GM21515 (cell line): ENCODE measurements around the gene CARMIL1.

ENCODE experiments used
- ATAC-seq: cut with Tn5 transposase; IDR thresholded peaks from one replicate; pipeline ENCODE4 v1.9.1; 2021; ENCODE audit not compliant: unreplicated experiment

CARMIL1 gene

DNA sequence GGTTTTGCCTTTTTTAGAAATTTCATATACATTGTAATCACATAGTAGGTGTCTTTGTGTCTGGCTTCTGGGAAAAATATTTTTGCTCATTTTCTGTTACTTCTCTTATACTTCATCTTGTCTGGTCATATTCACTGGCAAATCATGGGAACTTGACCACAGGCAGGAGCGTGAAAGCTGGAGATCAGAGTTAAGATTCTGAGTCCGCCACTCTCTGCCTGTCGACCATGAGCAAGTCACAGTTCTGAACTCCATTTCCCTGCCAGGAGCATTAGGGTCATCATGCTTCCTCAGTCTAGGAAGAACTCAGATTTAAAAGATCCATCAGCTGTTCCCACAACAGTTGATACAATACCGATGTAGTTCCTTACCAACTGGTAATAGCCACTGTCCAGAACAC lies 360.5 kb downstream of the CARMIL1 start:
- ATAC-seq, result no peak

DNA sequence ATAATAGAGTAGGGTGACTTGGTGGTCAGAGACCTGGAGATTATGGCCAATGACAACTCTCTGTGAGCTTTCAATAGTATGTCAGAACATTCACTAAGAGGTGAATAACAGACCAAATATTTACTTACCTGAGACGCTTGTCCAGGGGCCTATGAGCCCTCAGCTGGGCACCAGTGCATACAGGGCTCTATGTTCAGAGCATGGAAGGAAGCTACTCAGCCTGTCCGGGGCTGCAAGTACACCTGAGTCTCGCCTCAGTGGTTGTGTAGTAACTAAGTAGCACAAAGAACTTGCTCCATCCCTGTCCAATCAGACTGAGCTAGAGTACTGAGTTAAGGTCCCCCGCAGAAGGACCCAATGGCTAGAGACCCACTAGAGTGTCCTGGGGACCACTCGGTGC lies 361.3 kb downstream of the CARMIL1 start:
- ATAC-seq, result no peak

DNA sequence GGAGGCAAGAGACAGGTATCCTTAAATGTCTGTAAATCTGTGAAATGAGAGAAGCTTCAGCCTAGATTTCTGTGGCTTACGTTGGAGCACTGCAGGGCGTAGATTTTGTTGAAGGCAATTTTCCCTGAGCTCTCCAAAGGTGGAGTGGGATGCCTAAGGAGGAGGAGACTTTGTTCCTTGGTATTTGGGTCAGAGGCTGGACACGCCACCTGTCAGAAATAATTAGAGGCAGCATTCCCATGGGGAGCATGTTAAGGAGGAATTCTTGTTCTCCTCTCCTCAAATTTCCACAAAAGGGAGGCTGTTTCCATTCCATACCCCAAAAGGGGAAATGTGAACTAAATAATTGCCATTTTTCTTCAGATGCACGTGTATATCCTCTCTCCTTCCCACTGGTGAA lies 361.7 kb downstream of the CARMIL1 start:
- ATAC-seq, result no peak

DNA sequence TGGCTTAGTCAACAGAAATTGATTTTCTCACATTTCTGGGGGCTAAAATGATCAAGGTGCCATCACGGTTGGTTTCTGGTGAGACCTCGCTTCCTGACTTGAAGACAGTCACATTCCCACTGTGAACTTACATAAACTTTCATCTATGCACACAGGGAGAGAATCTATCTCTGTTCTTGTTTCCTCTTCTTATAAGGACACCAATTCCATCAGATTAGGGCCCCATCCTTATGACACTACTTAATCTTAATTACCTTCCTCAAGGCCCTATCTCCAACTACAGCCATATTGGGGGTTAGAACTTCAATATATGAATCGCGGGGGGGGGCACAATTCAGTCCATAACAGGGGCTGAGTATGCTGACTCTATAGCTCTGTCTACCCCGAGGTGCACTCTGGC lies 362.2 kb downstream of the CARMIL1 start:
- ATAC-seq, result no peak

DNA sequence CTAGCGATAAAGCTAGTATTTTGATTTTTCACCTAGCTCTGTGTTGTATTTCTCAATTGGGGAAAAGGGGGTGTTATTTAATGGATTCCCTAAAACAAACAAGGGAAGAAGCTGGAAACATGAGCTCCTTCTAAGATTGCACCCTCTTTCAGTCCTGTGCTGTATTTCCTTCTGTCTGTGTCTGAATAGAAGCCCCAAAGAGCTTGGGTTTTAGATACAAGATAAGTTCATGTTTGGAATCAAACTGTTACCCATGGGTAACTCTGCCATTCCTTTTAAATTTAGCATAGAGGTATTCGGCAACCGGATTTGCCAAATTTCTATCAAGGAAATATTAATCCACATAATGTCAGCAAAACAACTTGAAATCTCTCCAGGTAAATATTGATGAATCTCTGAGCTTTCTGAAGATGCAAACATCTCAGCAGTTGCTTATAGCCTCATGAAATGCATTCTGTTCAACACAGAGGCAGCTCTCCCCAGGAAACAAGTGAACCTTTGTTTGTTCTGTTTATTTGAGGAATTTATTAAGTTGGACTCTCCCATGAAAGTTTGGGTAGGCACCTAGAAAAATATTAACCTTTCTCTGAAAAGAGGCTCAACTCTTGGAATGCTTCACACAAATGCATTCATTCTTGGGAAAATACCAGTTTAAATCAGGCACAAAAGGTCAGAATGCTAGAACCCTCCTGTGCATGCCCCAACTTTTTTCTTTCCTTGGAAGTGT lies 362.9 kb downstream of the CARMIL1 start:
- ATAC-seq, result no peak

DNA sequence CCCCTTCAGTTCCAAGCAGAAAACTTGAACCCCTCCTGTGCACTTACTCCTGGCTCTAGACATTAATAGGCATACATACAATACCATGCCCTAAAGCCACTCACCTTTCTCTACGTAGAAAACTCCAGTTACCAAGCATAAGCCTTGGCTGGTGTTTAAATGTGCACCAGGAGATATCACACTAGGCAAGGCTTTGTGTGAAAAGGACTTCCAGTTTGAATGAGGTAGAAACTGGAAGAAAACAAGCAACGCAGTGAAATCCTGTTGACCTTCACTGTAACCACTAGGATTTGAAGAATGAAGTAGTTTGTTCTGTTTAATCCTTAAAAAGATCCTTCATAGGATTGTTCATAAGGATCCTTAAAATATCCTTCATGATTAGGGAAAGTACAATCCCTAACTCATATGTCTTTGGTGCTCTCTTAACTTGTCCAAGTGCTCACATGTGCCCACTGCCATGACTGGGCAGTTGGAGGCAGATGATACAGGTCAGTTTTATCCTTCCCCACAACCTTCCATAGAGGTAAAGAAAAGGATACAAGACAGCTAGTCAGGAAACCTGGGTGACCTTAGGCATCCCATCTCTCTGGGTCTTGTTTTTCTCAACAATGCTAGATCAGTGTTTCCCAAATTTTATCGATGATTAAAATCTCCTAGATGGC lies 363.6 kb downstream of the CARMIL1 start:
- ATAC-seq, result no peak

DNA sequence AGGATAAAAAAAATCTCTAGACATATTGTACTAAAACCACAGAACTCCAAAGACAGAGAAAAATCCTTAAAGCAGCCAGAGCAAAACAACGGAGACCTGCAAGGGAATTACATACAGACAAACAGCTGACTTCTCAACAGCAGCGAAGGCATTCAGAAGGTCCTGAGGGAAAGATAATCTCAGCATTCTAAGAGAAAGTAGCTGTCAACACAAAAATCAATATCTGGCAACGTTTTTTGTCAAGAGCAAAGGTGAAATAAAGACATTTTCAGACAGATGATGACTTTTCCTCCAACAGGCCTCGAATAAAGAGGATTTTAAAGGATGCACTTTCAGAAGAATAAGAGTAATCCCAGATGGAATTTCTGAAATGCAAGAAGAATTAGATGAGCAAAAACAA lies 366.7 kb downstream of the CARMIL1 start:
- no peak for ATAC-seq

DNA sequence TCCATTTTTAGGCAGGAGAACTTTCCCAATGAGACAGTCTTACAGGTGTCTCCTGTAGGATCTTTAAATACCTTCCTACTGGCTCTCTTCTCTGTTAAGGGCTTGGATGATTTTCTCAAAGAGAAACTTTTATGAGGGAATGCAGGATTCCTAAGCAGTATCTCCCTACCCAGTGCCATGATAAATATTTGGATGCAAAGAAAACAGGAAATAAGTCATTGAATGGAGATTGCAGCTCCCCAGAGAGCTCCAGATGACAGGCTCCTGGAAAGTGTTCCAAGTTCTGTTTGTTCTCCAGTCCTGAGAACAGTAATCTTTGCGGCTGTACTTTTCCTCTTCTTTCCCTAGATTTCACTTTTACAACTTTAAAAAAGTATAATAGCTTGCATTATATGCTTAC lies 370.4 kb downstream of the CARMIL1 start:
- ATAC-seq, result no peak

DNA sequence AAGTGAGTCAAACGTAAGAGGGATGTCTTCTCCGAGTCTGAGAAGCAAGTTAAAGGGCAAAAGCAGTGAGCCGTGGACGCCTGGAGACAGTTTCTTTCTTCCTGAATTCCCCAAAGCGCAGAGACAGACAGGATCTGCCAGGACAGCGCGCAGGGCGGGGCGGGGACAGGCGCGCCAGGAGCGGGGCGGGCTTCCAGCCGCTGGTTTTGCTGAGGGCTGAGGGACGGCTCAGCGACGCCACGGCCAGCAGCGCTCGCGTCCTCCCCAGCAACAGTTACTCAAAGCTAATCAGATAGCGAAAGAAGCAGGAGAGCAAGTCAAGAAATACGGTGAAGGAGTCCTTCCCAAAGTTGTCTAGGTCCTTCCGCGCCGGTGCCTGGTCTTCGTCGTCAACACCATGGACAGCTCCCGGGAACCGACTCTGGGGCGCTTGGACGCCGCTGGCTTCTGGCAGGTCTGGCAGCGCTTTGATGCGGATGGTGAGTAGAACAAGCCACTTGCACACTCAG lies 372.9 kb downstream of the CARMIL1 start, which contains the start of gene SCGN:
SCGN (plus strand) TSS at position 209 of the 509 bp plus-strand sequence; CDS start at position 398, 189 bp downstream.
- ATAC-seq, result no peak

DNA sequence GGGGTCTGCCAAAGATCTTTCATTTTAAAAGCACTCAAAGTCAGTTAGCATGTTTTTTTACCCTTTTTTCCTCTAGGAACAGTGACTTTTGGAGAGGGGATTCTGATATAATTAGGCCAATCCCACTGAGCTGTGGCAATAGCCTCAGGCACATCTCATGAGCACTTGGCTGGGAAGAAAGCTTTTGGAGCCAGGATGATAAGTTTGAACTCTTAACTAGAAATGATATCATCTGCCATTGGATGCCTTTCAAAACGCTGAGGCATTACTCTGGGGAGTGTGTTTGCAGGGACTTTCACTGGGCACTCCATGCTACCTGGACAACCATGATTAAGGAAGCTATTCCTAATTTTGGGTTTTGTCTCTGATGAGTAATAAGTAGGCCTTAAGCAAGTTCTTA lies 376.5 kb downstream of the CARMIL1 start:
- no peak for ATAC-seq

DNA sequence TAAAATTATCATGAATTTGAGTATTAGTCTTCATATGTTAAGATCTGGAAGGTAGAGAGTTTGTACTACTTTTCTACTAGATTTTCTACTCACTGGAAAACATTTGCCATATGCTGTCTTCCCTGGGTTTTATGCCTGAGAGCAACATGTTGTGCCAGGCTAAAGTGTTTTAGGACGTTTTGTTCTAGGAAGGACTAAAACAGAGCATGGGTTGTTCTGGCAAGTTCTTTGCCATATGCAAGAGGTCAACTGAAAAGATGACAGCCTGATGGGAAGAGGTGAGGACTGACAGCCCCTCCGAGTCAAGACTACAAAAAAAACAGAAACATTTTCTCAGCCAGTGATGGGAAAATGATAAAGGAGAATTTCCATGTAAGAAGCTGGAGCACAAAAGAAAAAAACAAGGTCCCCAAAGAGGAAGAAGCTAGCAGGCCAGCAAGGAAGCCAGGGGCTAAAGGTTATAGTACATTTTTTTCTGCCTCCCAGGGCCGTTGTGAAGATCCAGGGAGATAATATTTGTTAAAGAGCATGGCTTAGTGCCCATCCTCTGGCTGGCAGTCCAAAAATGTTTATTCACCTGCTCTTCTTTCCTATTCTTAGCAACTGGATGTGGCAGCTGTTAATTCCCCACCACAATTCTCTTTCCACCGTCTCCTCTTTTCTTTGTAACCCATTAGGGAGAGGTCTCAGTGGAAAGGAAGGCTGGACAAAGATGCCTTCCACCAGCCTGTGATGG lies 380.6 kb downstream of the CARMIL1 start:
- no peak for ATAC-seq

DNA sequence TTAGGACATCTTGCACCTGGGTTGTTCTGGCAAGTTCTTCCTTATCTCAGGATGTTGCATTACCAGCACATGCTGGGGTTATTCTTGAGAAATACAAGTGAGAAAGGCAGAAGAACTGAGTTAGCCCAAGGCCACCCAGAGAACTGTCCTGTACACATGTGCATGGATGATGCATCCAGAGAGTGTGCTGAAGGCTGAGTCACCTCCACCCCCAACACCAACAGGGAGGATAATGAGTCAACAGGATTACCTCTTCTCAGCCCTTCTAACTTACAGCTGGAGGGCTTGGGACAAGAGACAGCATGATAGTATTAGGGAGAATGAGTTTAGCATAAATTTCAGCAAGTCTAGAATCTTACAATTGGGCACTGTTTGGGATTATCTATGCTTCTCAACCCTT lies 381.3 kb downstream of the CARMIL1 start:
- no peak for ATAC-seq

DNA sequence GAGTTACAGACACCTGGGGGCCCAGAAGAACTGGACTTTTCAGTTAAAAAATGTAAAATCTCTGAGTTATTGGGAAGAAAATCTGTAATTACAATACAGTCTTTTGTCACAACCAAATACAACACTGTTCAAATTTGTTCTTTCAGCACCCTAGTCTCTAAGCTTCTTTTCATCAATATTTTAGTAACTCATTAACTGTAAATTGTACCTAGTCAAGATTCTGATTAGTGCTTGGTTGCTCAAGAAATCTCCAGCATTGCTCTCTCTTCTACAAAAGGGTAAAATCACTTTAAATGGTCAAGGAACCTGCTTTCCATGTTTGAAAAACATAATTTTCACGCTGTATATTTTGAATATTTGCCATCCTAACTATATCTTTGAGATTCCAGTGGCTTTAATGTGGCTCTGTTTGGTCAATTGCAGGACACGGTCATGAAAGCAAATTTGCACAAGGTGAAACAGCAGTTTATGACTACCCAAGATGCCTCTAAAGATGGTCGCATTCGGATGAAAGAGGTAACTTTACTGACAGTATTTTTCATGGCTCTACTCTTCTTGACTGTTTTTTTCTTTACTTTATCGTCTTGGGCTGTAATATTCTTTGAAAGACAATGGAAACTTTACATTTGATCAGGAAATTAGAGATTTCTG lies 382.1 kb downstream of the CARMIL1 start:
- no peak for ATAC-seq

DNA sequence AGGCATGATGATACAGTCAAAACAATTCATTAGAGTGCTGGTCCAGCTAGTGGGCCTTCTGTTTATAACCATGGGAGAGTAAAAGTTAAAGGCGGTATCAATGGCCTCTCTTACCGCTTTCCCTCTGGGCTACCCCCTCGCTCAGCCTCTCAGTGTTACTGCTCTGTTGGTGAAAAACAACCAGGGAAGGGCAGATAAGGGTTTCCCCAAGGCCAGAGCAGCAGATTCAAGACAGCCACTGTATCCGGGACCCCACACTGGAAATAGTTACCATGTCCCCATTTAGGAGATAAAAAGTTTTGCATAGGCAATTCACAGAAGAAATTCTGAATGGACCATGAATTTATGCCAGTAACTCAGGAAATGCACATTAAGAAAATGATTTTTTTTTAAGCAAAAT lies 386.3 kb downstream of the CARMIL1 start:
- no peak for ATAC-seq

DNA sequence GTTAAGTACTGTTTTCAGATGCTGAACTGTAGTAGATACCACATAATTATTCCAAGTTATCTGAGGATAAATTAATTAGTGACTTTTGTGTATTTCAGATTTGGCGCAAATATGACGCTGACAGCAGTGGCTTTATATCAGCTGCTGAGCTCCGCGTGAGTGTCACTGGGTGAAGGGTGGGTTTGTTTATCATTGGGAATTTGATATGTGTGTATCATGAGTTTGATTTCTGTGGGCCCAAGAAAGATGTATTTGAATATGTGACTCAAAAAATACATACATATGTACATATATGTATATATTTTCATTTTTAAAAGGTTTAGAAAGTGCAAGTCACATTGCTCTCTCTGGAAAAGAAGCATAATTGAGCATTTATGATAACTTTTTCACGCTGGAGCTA lies 390.2 kb downstream of the CARMIL1 start:
- ATAC-seq, result no peak
